ENCODE results near the gene ALLC.
"Not testable (repeated sequence)": the region's sequence is repeated elsewhere in the genome, so short reads cannot be mapped to it uniquely, and the experiment has no call there.

Gene ALLC

DNA sequence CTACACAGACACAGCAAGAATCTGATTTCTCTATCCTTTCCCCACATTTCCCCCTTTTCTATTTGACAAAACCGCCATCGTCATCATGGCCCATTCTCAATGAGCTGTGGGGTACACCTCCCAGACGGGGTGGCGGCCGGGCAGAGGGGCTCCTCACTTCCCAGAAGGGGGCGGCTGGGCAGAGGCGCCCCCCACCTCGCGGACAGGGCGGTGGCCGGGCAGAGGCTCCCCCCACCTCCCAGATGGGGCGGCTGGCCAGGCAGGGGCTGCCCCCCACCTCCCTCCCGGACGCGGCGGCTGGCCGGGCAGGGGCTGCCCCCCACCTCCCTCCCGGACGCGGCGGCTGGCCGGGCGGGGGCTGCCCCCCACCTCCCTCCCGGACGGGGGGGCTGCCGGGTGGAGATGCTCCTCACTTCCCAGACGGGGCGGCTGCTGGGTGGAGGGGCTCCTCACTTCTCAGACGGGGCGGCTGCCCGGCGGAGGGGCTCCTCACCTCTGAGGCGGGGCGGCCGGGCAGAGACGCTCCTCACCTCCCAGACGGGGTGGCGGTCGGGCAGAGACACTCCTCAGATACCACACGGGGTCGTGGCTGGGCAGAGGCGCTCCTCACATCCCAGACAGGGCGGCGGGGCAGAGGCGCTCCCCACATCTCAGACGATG lies 42.3 kb upstream of the ALLC start:
- not testable (repeated sequence) for H3K27me3 ChIP-seq (ENCODE audit: control insufficient read depth in 5 of 5, insufficient read depth in 4 of 5, low read length in 5 of 5); H3K9ac ChIP-seq (ENCODE audit: low read length in 5 of 5); H3K4me3 ChIP-seq (ENCODE audit: low read depth in 1 of 5, low read length in 5 of 5); H3K4me1 ChIP-seq (ENCODE audit: control insufficient read depth in 5 of 5, insufficient read depth in 5 of 5, low read length in 5 of 5); H3K9me3 ChIP-seq (ENCODE audit: control insufficient read depth in 5 of 5, low read length in 5 of 5); H3K36me3 ChIP-seq (ENCODE audit: control insufficient read depth in 5 of 5, insufficient read depth in 5 of 5, low read length in 5 of 5); H3K27ac ChIP-seq (ENCODE audit: low read depth, low read length)

- not testable (repeated sequence) for H3K4me3 ChIP-seq (ENCODE audit: low read depth in 1 of 5, low read length in 5 of 5); H3K9me3 ChIP-seq (ENCODE audit: control insufficient read depth in 5 of 5, low read length in 5 of 5); H3K27ac ChIP-seq (ENCODE audit: low read depth, low read length); H3K4me1 ChIP-seq (ENCODE audit: control insufficient read depth in 5 of 5, insufficient read depth in 5 of 5, low read length in 5 of 5); H3K36me3 ChIP-seq (ENCODE audit: control insufficient read depth in 5 of 5, insufficient read depth in 5 of 5, low read length in 5 of 5); H3K9ac ChIP-seq (ENCODE audit: low read length in 5 of 5); H3K27me3 ChIP-seq (ENCODE audit: control insufficient read depth in 5 of 5, insufficient read depth in 4 of 5, low read length in 5 of 5)
Observed at GRCh38 chr2:3616435-3617197, 41.4 kb upstream of the ALLC start.

GRCh38 chr2:3617198-3617890 lies 40.7 kb upstream of the ALLC start:
- peaks cover 0 to 2% (median 0%) of the 10 kb centered on the region in 5 donors for H3K36me3 ChIP-seq (ENCODE audit: control insufficient read depth in 5 of 5, insufficient read depth in 5 of 5, low read length in 5 of 5)

GRCh38 chr2:3618367-3618766 lies 39.6 kb upstream of the ALLC start:
- Histone ChIP-seq H3K36me3 (ENCODE audit: control insufficient read depth in 5 of 5, insufficient read depth in 5 of 5, low read length in 5 of 5) (no peaks in the 10 kb centered on the region), H3K9ac (ENCODE audit: low read length in 5 of 5) (no peak overlapping the region), H3K27me3 (ENCODE audit: control insufficient read depth in 5 of 5, insufficient read depth in 4 of 5, low read length in 5 of 5) (no peaks in the 10 kb centered on the region), H3K27ac (ENCODE audit: low read depth, low read length) (no peak overlapping the region), H3K4me3 (ENCODE audit: low read depth in 1 of 5, low read length in 5 of 5) (no peak overlapping the region), H3K4me1 (ENCODE audit: control insufficient read depth in 5 of 5, insufficient read depth in 5 of 5, low read length in 5 of 5) (no peaks in the 10 kb centered on the region), H3K9me3 (ENCODE audit: control insufficient read depth in 5 of 5, low read length in 5 of 5) (peaks cover 0 to 7% (median 0%) of the 10 kb centered on the region in 5 donors)

More at GRCh38 chr2:3617198-3617890, 40.7 kb upstream of the ALLC start:
- Histone ChIP-seq H3K27me3 (ENCODE audit: control insufficient read depth in 5 of 5, insufficient read depth in 4 of 5, low read length in 5 of 5) (no peaks in the 10 kb centered on the region), H3K9me3 (ENCODE audit: control insufficient read depth in 5 of 5, low read length in 5 of 5) (peaks cover 0 to 3% (median 0%) of the 10 kb centered on the region in 5 donors), H3K4me3 (ENCODE audit: low read depth in 1 of 5, low read length in 5 of 5) (no peak overlapping the region), H3K9ac (ENCODE audit: low read length in 5 of 5) (no peak overlapping the region), H3K4me1 (ENCODE audit: control insufficient read depth in 5 of 5, insufficient read depth in 5 of 5, low read length in 5 of 5) (no peaks in the 10 kb centered on the region), H3K27ac (ENCODE audit: low read depth, low read length) (no peak overlapping the region)

- no peaks in the 10 kb centered on the region for H3K4me1 ChIP-seq (ENCODE audit: control insufficient read depth in 5 of 5, insufficient read depth in 5 of 5, low read length in 5 of 5)
- peaks cover 0 to 8% (median 0%) of the 10 kb centered on the region in 5 donors for H3K9me3 ChIP-seq (ENCODE audit: control insufficient read depth in 5 of 5, low read length in 5 of 5)
- H3K27me3 ChIP-seq (ENCODE audit: control insufficient read depth in 5 of 5, insufficient read depth in 4 of 5, low read length in 5 of 5): no peaks in the 10 kb centered on the region
- H3K27ac ChIP-seq (ENCODE audit: low read depth, low read length): no peak overlapping the region
- no peak overlapping the region for H3K4me3 ChIP-seq (ENCODE audit: low read depth in 1 of 5, low read length in 5 of 5)
- H3K36me3 ChIP-seq (ENCODE audit: control insufficient read depth in 5 of 5, insufficient read depth in 5 of 5, low read length in 5 of 5): no peaks in the 10 kb centered on the region
- H3K9ac ChIP-seq (ENCODE audit: low read length in 5 of 5): no peak overlapping the region
Observed at GRCh38 chr2:3619033-3619432, 39.0 kb upstream of the ALLC start.

DNA sequence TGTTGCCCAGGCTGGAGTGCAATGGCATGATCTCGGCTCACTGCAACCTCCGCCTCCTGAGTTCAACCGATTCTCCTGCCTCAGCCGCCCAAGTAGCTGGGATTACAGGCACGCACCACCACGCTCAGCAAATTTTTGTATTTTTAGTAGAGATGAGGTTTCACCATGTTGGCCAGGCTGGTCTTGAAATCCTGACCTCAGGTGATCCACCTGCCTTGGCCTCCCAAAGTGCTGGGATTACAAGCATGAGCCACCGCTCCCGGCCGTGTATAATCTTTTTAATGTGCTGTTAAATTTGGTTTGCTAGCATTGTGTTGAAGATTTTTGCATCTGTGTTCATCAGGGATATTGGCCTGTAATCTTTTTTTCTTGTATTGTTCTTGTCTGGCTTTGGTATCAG lies 38.3 kb upstream of the ALLC start:
- not testable (repeated sequence) for H3K4me3 ChIP-seq (ENCODE audit: low read depth in 1 of 5, low read length in 5 of 5); H3K27me3 ChIP-seq (ENCODE audit: control insufficient read depth in 5 of 5, insufficient read depth in 4 of 5, low read length in 5 of 5); H3K9me3 ChIP-seq (ENCODE audit: control insufficient read depth in 5 of 5, low read length in 5 of 5); H3K4me1 ChIP-seq (ENCODE audit: control insufficient read depth in 5 of 5, insufficient read depth in 5 of 5, low read length in 5 of 5); H3K9ac ChIP-seq (ENCODE audit: low read length in 5 of 5); H3K36me3 ChIP-seq (ENCODE audit: control insufficient read depth in 5 of 5, insufficient read depth in 5 of 5, low read length in 5 of 5); H3K27ac ChIP-seq (ENCODE audit: low read depth, low read length)

- no peak overlapping the region for H3K4me3 ChIP-seq (ENCODE audit: low read depth in 1 of 5, low read length in 5 of 5)
- no peak overlapping the region for H3K9ac ChIP-seq (ENCODE audit: low read length in 5 of 5)
- H3K36me3 ChIP-seq (ENCODE audit: control insufficient read depth in 5 of 5, insufficient read depth in 5 of 5, low read length in 5 of 5): no peaks in the 10 kb centered on the region
- H3K27me3 ChIP-seq (ENCODE audit: control insufficient read depth in 5 of 5, insufficient read depth in 4 of 5, low read length in 5 of 5): no peaks in the 10 kb centered on the region
- peaks cover 0 to 10% (median 0%) of the 10 kb centered on the region in 5 donors for H3K9me3 ChIP-seq (ENCODE audit: control insufficient read depth in 5 of 5, low read length in 5 of 5)
- no peak overlapping the region for H3K27ac ChIP-seq (ENCODE audit: low read depth, low read length)
- peaks cover 0 to 2% (median under 1%) of the 10 kb centered on the region in 5 donors for H3K4me1 ChIP-seq (ENCODE audit: control insufficient read depth in 5 of 5, insufficient read depth in 5 of 5, low read length in 5 of 5)
Observed at GRCh38 chr2:3620834-3621233, 37.2 kb upstream of the ALLC start.

- no peak overlapping the region for H3K9ac ChIP-seq (ENCODE audit: low read length in 5 of 5)
- no peak overlapping the region for H3K4me3 ChIP-seq (ENCODE audit: low read depth in 1 of 5, low read length in 5 of 5)
- peaks cover 0 to 10% (median 0%) of the 10 kb centered on the region in 5 donors for H3K9me3 ChIP-seq (ENCODE audit: control insufficient read depth in 5 of 5, low read length in 5 of 5)
- H3K4me1 ChIP-seq (ENCODE audit: control insufficient read depth in 5 of 5, insufficient read depth in 5 of 5, low read length in 5 of 5): peaks cover 0 to 18% (median 6%) of the 10 kb centered on the region in 5 donors
- H3K27ac ChIP-seq (ENCODE audit: low read depth, low read length): no peak overlapping the region
- no peaks in the 10 kb centered on the region for H3K36me3 ChIP-seq (ENCODE audit: control insufficient read depth in 5 of 5, insufficient read depth in 5 of 5, low read length in 5 of 5)
- H3K27me3 ChIP-seq (ENCODE audit: control insufficient read depth in 5 of 5, insufficient read depth in 4 of 5, low read length in 5 of 5): no peaks in the 10 kb centered on the region
Observed at GRCh38 chr2:3622967-3623366, 35.0 kb upstream of the ALLC start.

DNA sequence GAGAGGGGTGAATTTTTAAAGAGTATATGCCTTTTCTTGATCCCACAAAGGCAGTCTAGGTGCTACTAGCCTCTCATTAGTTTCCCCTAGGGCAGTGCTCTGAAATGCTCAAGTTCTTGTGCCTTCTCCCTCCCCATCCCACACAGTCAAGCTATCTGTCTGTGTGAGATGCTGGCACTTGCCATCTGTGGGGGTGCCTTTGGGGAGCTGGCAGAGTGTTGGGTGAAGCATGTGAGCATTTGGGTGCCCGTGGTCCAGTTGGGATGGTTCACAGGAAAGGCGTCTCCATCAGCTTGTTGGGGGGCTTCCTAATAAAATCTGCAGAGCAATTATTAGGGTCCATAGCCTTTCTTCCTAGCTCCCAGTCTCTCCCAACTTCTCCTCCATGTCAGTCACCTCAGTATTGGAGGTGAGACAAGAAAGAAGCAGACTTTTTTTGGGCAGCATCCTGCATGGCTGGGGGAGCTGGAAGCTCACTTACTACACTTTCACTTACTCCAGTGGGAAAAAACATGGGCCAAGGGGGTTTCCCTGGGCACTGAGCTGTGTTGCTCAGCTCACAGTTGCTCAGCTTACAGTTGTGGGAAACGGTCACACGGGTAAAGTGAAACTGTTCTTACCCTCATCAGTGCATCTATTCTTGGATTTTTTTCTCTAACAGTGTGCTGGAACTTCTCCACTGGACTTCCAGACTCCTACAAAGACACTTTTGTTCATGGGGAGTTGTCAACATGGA lies 33.8 kb upstream of the ALLC start:
- Histone ChIP-seq H3K27ac (ENCODE audit: low read depth, low read length) (no peak overlapping the region), H3K9me3 (ENCODE audit: control insufficient read depth in 5 of 5, low read length in 5 of 5) (peaks cover 0 to 10% (median 0%) of the 10 kb centered on the region in 5 donors), H3K4me1 (ENCODE audit: control insufficient read depth in 5 of 5, insufficient read depth in 5 of 5, low read length in 5 of 5) (peaks cover 0 to 22% (median 6%) of the 10 kb centered on the region in 5 donors), H3K27me3 (ENCODE audit: control insufficient read depth in 5 of 5, insufficient read depth in 4 of 5, low read length in 5 of 5) (no peaks in the 10 kb centered on the region), H3K36me3 (ENCODE audit: control insufficient read depth in 5 of 5, insufficient read depth in 5 of 5, low read length in 5 of 5) (no peaks in the 10 kb centered on the region), H3K9ac (ENCODE audit: low read length in 5 of 5) (no peak overlapping the region), H3K4me3 (ENCODE audit: low read depth in 1 of 5, low read length in 5 of 5) (no peak overlapping the region)
